ENCODE results near the gene SLC9A3.

DNA sequence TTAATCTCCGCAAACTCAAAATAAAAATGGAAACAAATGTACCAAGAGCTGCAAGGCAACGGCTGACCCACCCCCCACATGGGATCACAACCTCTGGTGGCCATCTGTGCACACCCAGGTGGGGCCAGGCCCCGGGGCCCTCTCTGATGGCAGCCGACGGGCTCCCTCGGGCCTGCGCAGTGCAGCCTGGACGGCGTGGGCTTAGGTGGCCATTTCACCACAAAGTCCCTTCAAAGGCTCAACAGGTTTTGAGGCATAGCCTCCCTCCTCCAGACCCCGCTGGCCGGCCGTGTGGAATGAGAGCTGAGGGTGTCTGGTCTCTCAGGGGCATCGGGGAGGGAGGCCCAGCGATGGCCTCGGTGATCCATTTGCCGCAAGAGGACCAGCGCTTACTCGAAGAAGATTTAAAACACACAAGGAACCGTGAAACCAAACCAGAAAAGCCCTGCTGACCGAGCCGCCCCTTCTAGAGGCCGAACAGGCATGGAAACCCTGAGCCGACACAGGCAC is 45.2 kb upstream of the SLC9A3 start:
- TF ChIP-seq CTCF (IDR thresholded peaks at IDR 0.05 in 2 of 3, conservative IDR thresholded peaks at IDR 0.05 in 1 of 3; ENCODE audit: borderline replicate concordance in 1 of 3, insufficient read depth in 1 of 3, low read depth in 2 of 3, low read length in 2 of 3) (no peak), RAD21 (IDR thresholded peaks at IDR 0.05; ENCODE audit: low read depth) (no peak)
